ENCODE results near the gene TRIB2. TPM values are rescaled to one million over a fixed set of nuclear protein-coding genes. Genes with fewer than 3 reads are reported as not detected.
A peak's percentile ranks its signal among the peaks of the same experiment; 100 is the strongest.

TRIB2 gene
- total and polyA plus RNA-seq, 2 of the 4 experiments (the other 2 are of a cell fraction), result 12.0 to 12.7 TPM

GRCh38 chr2:12722447-12723316, 5.9 kb downstream of the TRIB2 start:
- no peak overlapping the region for H2BK120ac ChIP-seq (ENCODE audit: low read depth, low read length)
- ChIA-PET CTCF (interaction anchor here (1.4 to 3.6 kb wide), 3 partner anchors 18 to 285 kb away, joined by 4 to 28 read pairs (median 5); no protein-coding TSS in a partner anchor), POLR2A (ENCODE audit: unreplicated experiment) (interaction anchor here (1.0 kb wide), 1 partner anchor 208 kb away, joined by 3 read pairs; no protein-coding TSS in a partner anchor)
- no peaks in the 10 kb centered on the region for H3K9me3 ChIP-seq (ENCODE audit: control insufficient read depth, insufficient read depth, low read length)
- no CpG with 5 or more reads among the region's 7 CpGs for WGBS, 2 experiments (ENCODE audit: extremely low coverage in 2 of 2, insufficient read length in 1 of 2)
- peaks cover 7% of the 10 kb centered on the region for H3K4me1 ChIP-seq (ENCODE audit: control insufficient read depth, insufficient read depth, low read length)
- H3K56ac ChIP-seq (ENCODE audit: extremely low read depth, insufficient read depth, low read length), result no peak overlapping the region
- no peak overlapping the region for H3K9ac ChIP-seq (ENCODE audit: low read depth, low read length)
- in situ Hi-C loops (cut with MboI; ENCODE audit: low sequenced_read_pairs) (no loop called here), intact Hi-C loops (cut with micrococcal nuclease) (no loop called here), dilution Hi-C loops (cut with HindIII; ENCODE audit: low sequenced_read_pairs, unreplicated experiment) (no loop called here)
- DNase-seq (no peak), ATAC-seq (ENCODE audit: low read depth) (no peak)
- TF ChIP-seq NFE2L2 (IDR thresholded peaks at IDR 0.05; ENCODE audit: low read depth, low read length) (0 out of 2 replicates have a peak, but pooled peaks have one; percentile 38), CEBPB (IDR thresholded peaks at IDR 0.05; ENCODE audit: low read depth, low read length) (0 out of 2 replicates have a peak, but pooled peaks have one; percentile 4), ELK1 (IDR thresholded peaks at IDR 0.05; ENCODE audit: borderline replicate concordance, low read depth, low read length) (no peak)
- TF ChIP-seq, protein P1, sequence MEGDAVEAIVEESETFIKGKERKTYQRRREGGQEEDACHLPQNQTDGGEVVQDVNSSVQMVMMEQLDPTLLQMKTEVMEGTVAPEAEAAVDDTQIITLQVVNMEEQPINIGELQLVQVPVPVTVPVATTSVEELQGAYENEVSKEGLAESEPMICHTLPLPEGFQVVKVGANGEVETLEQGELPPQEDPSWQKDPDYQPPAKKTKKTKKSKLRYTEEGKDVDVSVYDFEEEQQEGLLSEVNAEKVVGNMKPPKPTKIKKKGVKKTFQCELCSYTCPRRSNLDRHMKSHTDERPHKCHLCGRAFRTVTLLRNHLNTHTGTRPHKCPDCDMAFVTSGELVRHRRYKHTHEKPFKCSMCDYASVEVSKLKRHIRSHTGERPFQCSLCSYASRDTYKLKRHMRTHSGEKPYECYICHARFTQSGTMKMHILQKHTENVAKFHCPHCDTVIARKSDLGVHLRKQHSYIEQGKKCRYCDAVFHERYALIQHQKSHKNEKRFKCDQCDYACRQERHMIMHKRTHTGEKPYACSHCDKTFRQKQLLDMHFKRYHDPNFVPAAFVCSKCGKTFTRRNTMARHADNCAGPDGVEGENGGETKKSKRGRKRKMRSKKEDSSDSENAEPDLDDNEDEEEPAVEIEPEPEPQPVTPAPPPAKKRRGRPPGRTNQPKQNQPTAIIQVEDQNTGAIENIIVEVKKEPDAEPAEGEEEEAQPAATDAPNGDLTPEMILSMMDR (conservative IDR thresholded peaks at IDR 0.05; ENCODE audit: low read depth, low read length), result peak; percentile 9; the same call in 1 of the 2 replicates
- peaks cover 34% of the 10 kb centered on the region for H3K36me3 ChIP-seq (ENCODE audit: control insufficient read depth, insufficient read depth, low read length)
- H3K4me3 ChIP-seq (ENCODE audit: insufficient read depth, low read depth, low read length), result no peak overlapping the region
- no peaks in the 10 kb centered on the region for H3K27me3 ChIP-seq (ENCODE audit: control insufficient read depth, insufficient read depth, low read length)
- peaks cover 44% of the 10 kb centered on the region; the same call in 1 of the 2 replicates for H4K20me1 ChIP-seq (ENCODE audit: insufficient read depth, low read length)
- no peak overlapping the region for H2AK9ac ChIP-seq (replicated peaks; ENCODE audit: low read depth, low read length, poor library complexity)
- no peak overlapping the region for H3K14ac ChIP-seq (replicated peaks; ENCODE audit: low read depth, low read length)
- H3K9me1 ChIP-seq (ENCODE audit: insufficient read depth, low read length), result peaks cover 7% of the 10 kb centered on the region; the same call in 1 of the 2 replicates
- H2BK15ac ChIP-seq (ENCODE audit: low read depth, low read length), result no peak overlapping the region
- BruUV-seq (replicated peaks), result no TSS peak
- H2BK5ac ChIP-seq (ENCODE audit: low read depth, low read length, poor library complexity, severe bottlenecking), result no peak overlapping the region
- no peak overlapping the region for H2AFZ ChIP-seq (replicated peaks; ENCODE audit: low read length, poor library complexity)
- peaks cover 15 to 92% of the 10 kb centered on the region in 2 experiments for H3K79me1 ChIP-seq (ENCODE audit: low read depth in 1 of 2, low read length in 2 of 2)
- H3K18ac ChIP-seq (ENCODE audit: low read depth, low read length), result no peak overlapping the region
- H4K5ac ChIP-seq (ENCODE audit: low read depth, low read length), result no peak overlapping the region
- no peak overlapping the region for H3K4ac ChIP-seq (ENCODE audit: low read depth, low read length)
- no peak overlapping the region for H3K27ac ChIP-seq (ENCODE audit: insufficient read depth, low read length)
- no peak overlapping the region for H4K8ac ChIP-seq (ENCODE audit: low read depth in 2 of 2, low read length in 2 of 2)
- no peak overlapping the region for H4K91ac ChIP-seq (ENCODE audit: insufficient read depth, low read depth, low read length)
- H2BK20ac ChIP-seq (ENCODE audit: low read depth, low read length), result no peak overlapping the region
- no peak overlapping the region for H2AK5ac ChIP-seq (ENCODE audit: low read depth, low read length)
- no peak overlapping the region for H3K4me2 ChIP-seq (ENCODE audit: low read depth, low read length)
- H3K23ac ChIP-seq (ENCODE audit: low read depth, low read length), result no peak overlapping the region
